Gastroesophageal sphincter (tissue), 3 donors: ENCODE data around the gene ITGB5.

Experiments
- CTCF ChIP-seq, 4 experiments: fragments of 200-600 bp in 2 of 4; fragments of 450-650 bp in 2 of 4; sonication (generic) in 1 of 4; IDR thresholded peaks; one replicate each; pipeline ENCODE4 v1.5.1; 2017 to 2019; ENCODE audit warnings: antibody characterized with exemption in 4 of 4, mild to moderate bottlenecking in 2 of 4, moderate library complexity in 2 of 4
- POLR2A ChIP-seq, 2 donors: fragments of 450-650 bp; IDR thresholded peaks; one replicate each; pipeline ENCODE4 v1.6.1; 2017; ENCODE audit warnings: antibody characterized with exemption in 2 of 2, mild to moderate bottlenecking in 2 of 2, moderate library complexity in 1 of 2
- POLR2AphosphoS5 ChIP-seq: sonication (generic); formaldehyde crosslinking; IDR thresholded peaks from one replicate; pipeline ENCODE4 v1.6.1; 2017; ENCODE audit warnings: antibody characterized with exemption

DNA sequence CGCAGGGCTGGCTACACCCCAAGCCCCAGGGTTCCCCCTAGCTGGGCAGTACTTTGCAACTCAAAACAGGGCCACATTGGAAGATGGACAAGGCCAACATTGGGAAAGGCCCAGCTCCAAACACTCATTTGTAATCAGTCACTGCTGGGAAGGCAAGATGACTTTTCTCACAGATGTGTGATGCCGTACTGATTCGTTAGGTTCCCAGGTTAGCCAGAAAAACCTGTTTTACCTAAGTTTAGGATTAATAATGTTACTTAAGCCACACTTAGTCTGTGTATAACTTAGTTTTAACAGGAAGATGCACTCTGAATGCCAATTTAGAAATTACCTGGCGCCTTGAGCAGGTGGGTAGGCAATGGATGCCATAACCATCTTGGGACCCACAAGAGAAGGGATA lies 71.0 kb downstream of the ITGB5 start:
- TF ChIP-seq CTCF (IDR thresholded peaks at IDR 0.05) = no peak
- no peak for TF ChIP-seq POLR2A (IDR thresholded peaks at IDR 0.05)
- TF ChIP-seq POLR2AphosphoS5 = no peak
